ENCODE results near the gene ZPBP2. TPM values are rescaled to one million over a fixed set of nuclear protein-coding genes. Genes with fewer than 3 reads are reported as not detected.

The ZPBP2 gene
- total and polyA plus RNA-seq, 2 of the 13 experiments (the other 11 are each of a cell fraction or from before 2014, with no cell fraction given): not detected

DNA sequence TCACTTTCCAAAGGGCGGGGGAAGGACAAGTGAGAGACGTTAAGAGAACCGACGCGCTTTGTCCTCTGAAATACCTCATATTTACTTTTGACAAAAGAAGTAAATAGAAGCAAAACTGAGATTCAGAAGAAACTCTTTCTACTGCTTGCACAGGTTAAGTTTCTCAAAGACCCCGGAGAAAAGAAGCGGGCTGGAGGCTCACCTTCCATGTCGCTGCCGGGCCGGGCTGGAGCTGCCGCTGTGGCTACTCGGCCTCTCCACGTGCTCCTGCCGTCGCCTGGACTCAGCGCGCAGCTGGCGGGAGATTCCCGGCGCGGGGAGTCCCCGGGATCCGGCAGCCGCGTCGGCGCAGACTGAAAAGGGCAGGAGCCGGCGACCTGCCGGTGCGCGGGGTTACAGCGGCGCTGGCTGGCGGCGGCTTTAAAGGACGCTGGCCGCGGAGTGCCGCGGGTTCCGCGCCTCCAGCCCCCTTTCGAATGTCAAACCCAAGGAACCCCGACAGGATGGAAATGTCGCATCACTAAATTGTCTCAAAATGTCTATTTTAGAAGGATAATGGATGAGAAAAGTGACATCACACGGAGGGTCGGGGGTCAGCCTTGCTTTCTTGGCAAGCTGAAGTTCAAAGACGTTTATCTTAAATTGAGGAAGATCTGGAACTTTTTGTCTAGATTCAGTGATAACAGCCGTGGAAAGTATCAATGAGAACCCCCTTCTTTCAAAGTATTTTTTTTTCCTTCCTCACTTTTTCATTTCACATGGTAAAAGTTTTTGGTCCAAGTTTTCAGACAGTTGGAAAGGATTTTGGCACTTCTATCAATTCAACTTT lies 3.9 kb upstream of the ZPBP2 start, which contains the start of gene IKZF3 (continued):
- peak; percentile 99 for TF ChIP-seq ZNF800 (CRISPR knock-in tag; IDR thresholded peaks at IDR 0.05)
- no peak for TF ChIP-seq RFXANK (CRISPR knock-in tag; IDR thresholded peaks at IDR 0.05)
- peak; percentile 83; the same call in 1 of the 2 replicates for TF ChIP-seq CBX5 (CRISPR knock-in tag; IDR thresholded peaks at IDR 0.05; ENCODE audit: borderline replicate concordance)
- TF ChIP-seq ZNF850 (CRISPR knock-in tag; conservative IDR thresholded peaks at IDR 0.05): no peak
- peak; percentile 73; the same call in 1 of the 2 replicates for TF ChIP-seq DMTF1 (CRISPR knock-in tag; IDR thresholded peaks at IDR 0.05)
- TF ChIP-seq SP5 (CRISPR knock-in tag; IDR thresholded peaks at IDR 0.05; ENCODE audit: borderline replicate concordance, low read depth): peak; percentile 37; the same call in 1 of the 2 replicates
- TF ChIP-seq, protein P1, sequence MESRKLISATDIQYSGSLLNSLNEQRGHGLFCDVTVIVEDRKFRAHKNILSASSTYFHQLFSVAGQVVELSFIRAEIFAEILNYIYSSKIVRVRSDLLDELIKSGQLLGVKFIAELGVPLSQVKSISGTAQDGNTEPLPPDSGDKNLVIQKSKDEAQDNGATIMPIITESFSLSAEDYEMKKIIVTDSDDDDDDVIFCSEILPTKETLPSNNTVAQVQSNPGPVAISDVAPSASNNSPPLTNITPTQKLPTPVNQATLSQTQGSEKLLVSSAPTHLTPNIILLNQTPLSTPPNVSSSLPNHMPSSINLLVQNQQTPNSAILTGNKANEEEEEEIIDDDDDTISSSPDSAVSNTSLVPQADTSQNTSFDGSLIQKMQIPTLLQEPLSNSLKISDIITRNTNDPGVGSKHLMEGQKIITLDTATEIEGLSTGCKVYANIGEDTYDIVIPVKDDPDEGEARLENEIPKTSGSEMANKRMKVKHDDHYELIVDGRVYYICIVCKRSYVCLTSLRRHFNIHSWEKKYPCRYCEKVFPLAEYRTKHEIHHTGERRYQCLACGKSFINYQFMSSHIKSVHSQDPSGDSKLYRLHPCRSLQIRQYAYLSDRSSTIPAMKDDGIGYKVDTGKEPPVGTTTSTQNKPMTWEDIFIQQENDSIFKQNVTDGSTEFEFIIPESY (CRISPR knock-in tag; IDR thresholded peaks at IDR 0.05): peak; percentile 80
- peak; percentile 54; the same call in 1 of the 2 replicates for TF ChIP-seq HMG20B (CRISPR knock-in tag; conservative IDR thresholded peaks at IDR 0.05)
- TF ChIP-seq NCOA5 (CRISPR knock-in tag; IDR thresholded peaks at IDR 0.05): no peak
- TF ChIP-seq PCBP2 (optimal IDR thresholded peaks at IDR 0.05; ENCODE audit: low read depth, low read length, poor library complexity, severe bottlenecking): no peak
- no peak for TF ChIP-seq MTA3 (CRISPR knock-in tag; IDR thresholded peaks at IDR 0.05)
- peak; percentile 47; the same call in 1 of the 2 replicates for TF ChIP-seq PHF8 (CRISPR knock-in tag; IDR thresholded peaks at IDR 0.05)
- peak; percentile 80; the same call in 1 of the 2 replicates for TF ChIP-seq ZBTB42 (CRISPR knock-in tag; IDR thresholded peaks at IDR 0.05)
- TF ChIP-seq, protein P2, sequence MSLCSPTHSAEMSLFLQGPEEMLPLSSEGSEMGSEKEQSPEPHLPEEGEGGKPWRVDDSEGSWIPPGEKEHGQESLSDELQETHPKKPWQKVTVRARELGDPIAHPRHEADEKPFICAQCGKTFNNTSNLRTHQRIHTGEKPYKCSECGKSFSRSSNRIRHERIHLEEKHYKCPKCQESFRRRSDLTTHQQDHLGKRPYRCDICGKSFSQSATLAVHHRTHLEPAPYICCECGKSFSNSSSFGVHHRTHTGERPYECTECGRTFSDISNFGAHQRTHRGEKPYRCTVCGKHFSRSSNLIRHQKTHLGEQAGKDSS (CRISPR knock-in tag; IDR thresholded peaks at IDR 0.05; ENCODE audit: borderline replicate concordance, low read depth): peak; percentile 93
- peak; percentile 97 for TF ChIP-seq ZNF225 (CRISPR knock-in tag; IDR thresholded peaks at IDR 0.05)
- TF ChIP-seq ZNF180 (CRISPR knock-in tag; IDR thresholded peaks at IDR 0.05; ENCODE audit: borderline replicate concordance, low read depth): 0 out of 2 replicates have a peak, but pooled peaks have one; percentile 51
- TF ChIP-seq, protein P3, sequence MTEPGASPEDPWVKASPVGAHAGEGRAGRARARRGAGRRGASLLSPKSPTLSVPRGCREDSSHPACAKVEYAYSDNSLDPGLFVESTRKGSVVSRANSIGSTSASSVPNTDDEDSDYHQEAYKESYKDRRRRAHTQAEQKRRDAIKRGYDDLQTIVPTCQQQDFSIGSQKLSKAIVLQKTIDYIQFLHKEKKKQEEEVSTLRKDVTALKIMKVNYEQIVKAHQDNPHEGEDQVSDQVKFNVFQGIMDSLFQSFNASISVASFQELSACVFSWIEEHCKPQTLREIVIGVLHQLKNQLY (CRISPR knock-in tag; IDR thresholded peaks at IDR 0.05): peak; percentile 44; the same call in 1 of the 2 replicates
- peak; percentile 81 for TF ChIP-seq ISL2 (CRISPR knock-in tag; IDR thresholded peaks at IDR 0.05)
- TF ChIP-seq ATF6 (CRISPR knock-in tag; conservative IDR thresholded peaks at IDR 0.05): peak; percentile 81; the same call in 1 of the 2 replicates
